GM23338 (cell line): ENCODE measurements around the gene PGP. TPM values are rescaled to one million over a fixed set of nuclear protein-coding genes. Genes with fewer than 3 reads are reported as not detected.

Experiments used
- ATAC-seq: fragments of 200-7000 bp; cut with Tn5 transposase; 3 replicates; pipeline ENCODE4 v1.9.1; 2020
- DNase-seq: peaks from one replicate; pipeline ENCODE4 v3.0.0-alpha.2; 2015; ENCODE audit warnings: low spot score
- H2AFZ ChIP-seq: fragments of 200-600 bp; sonication (generic); 2 replicates; pipeline ENCODE4 v1.8.0; 2016; ENCODE audit warnings: antibody characterized with exemption, mild to moderate bottlenecking, moderate library complexity
- H3F3A ChIP-seq: fragments of 200-600 bp; sonication (generic); replicated peaks from 2 replicates; pipeline ENCODE4 v1.8.0; 2017; ENCODE audit warnings: antibody characterized with exemption, mixed run types, low read depth
- H3K27ac ChIP-seq: fragments of 200-600 bp; sonication (generic); 2 replicates; pipeline ENCODE4 v1.6.1; 2016; ENCODE audit warnings: low read depth
- H3K27me3 ChIP-seq: fragments of 200-600 bp; sonication (generic); 2 replicates; pipeline ENCODE4 v1.8.0; 2016; ENCODE audit warnings: mild to moderate bottlenecking, mixed run types, moderate library complexity; ENCODE audit not compliant: insufficient read depth
- H3K36me3 ChIP-seq: fragments of 200-600 bp; sonication (generic); 2 replicates; pipeline ENCODE4 v1.8.0; 2016; ENCODE audit warnings: mild to moderate bottlenecking; ENCODE audit not compliant: insufficient read depth
- H3K4me1 ChIP-seq: fragments of 200-600 bp; sonication (generic); 2 replicates; pipeline ENCODE4 v1.8.0; 2016; ENCODE audit warnings: mild to moderate bottlenecking, moderate library complexity; ENCODE audit not compliant: insufficient read depth
- H3K4me2 ChIP-seq: fragments of 200-600 bp; sonication (generic); 2 replicates; pipeline ENCODE4 v1.7.1; 2017; ENCODE audit warnings: mixed run types
- H3K4me3 ChIP-seq: fragments of 200-600 bp; sonication (generic); 2 replicates; pipeline ENCODE4 v1.6.1; 2016; ENCODE audit warnings: mixed run types
- H3K79me2 ChIP-seq: fragments of 200-600 bp; sonication (generic); replicated peaks from 2 replicates; pipeline ENCODE4 v1.8.0; 2017; ENCODE audit warnings: mild to moderate bottlenecking; ENCODE audit not compliant: insufficient read depth
- H3K9me2 ChIP-seq: fragments of 200-600 bp; sonication (generic); 2 replicates; pipeline ENCODE4 v1.8.0; 2017; ENCODE audit not compliant: insufficient read depth
- H4K20me1 ChIP-seq: fragments of 200-600 bp; sonication (generic); replicated peaks from 2 replicates; pipeline ENCODE4 v1.8.0; 2017; ENCODE audit warnings: mild to moderate bottlenecking; ENCODE audit not compliant: insufficient read depth
- H3K27ac Mint-ChIP-seq: 2 replicates; pipeline ENCODE4 v1.8.0; 2020; ENCODE audit warnings: inconsistent platforms, mild to moderate bottlenecking, moderate library complexity, mixed read lengths
- H3K27me3 Mint-ChIP-seq: 3 replicates; pipeline ENCODE4 v1.8.0; 2022; ENCODE audit warnings: low read depth, mild to moderate bottlenecking, moderate library complexity, mixed read lengths, inconsistent platforms; ENCODE audit not compliant: insufficient read depth, poor library complexity
- H3K36me3 Mint-ChIP-seq: 3 replicates; pipeline ENCODE4 v1.8.0; 2021; ENCODE audit warnings: low read depth, mild to moderate bottlenecking, inconsistent platforms, moderate library complexity, mixed read lengths
- H3K4me1 Mint-ChIP-seq: 3 replicates; pipeline ENCODE4 v1.8.0; 2020; ENCODE audit warnings: mild to moderate bottlenecking, inconsistent platforms, mixed read lengths
- H3K4me3 Mint-ChIP-seq: 3 replicates; pipeline ENCODE4 v1.8.0; 2021; ENCODE audit warnings: moderate library complexity, mild to moderate bottlenecking, inconsistent platforms, mixed read lengths
- H3K9me3 Mint-ChIP-seq: 3 replicates; pipeline ENCODE4 v1.8.0; 2020; ENCODE audit warnings: moderate library complexity, mild to moderate bottlenecking, inconsistent platforms, mixed read lengths
- CREB1 ChIP-seq: fragments of 250-450 bp; sonication (Bioruptor Pico); IDR thresholded peaks from 2 replicates; pipeline ENCODE4 v1.5.0; 2020; ENCODE audit warnings: low read depth, mild to moderate bottlenecking, moderate library complexity
- EZH2 ChIP-seq: fragments of 200-600 bp; sonication (generic); IDR thresholded peaks from one replicate; pipeline ENCODE4 v1.8.0; 2017; ENCODE audit warnings: antibody characterized with exemption, mild to moderate bottlenecking, low read depth; ENCODE audit not compliant: unreplicated experiment
- EZH2phosphoT487 ChIP-seq: fragments of 200-600 bp; sonication (generic); IDR thresholded peaks from one replicate; pipeline ENCODE4 v1.8.1; 2018; ENCODE audit warnings: antibody characterized with exemption; ENCODE audit not compliant: unreplicated experiment
- JUNB ChIP-seq: IDR thresholded peaks from one replicate; pipeline ENCODE4 v1.6.1; 2016; ENCODE audit warnings: antibody characterized with exemption; ENCODE audit not compliant: unreplicated experiment
- NANOG ChIP-seq: IDR thresholded peaks from 2 replicates; pipeline ENCODE4 v1.6.1; 2016; ENCODE audit warnings: antibody characterized with exemption, borderline replicate concordance
- POLR2AphosphoS5 ChIP-seq: IDR thresholded peaks from 2 replicates; pipeline ENCODE4 v1.6.1; 2016; ENCODE audit warnings: antibody characterized with exemption, low read depth
- STAT1 ChIP-seq: IDR thresholded peaks from one replicate; pipeline ENCODE4 v1.6.1; 2016; ENCODE audit warnings: antibody characterized with exemption; ENCODE audit not compliant: unreplicated experiment
- ZNF114 ChIP-seq: fragments of 250-450 bp; sonication (Bioruptor Pico); IDR thresholded peaks from 2 replicates; pipeline ENCODE4 v1.5.0; 2020; ENCODE audit warnings: mild to moderate bottlenecking, moderate library complexity
- ZNF331 ChIP-seq: fragments of 250-450 bp; sonication (Bioruptor Pico); IDR thresholded peaks from 2 replicates; pipeline ENCODE4 v1.5.0; 2020; ENCODE audit warnings: low read depth, mild to moderate bottlenecking, moderate library complexity
- polyA plus RNA-seq: library from polyadenylated mRNA; unstranded; fragments of >200 nt; fragmentation: Nextera tagmentation; extraction: Ambion mirVana; gene quantifications from 2 replicates; pipeline ENCODE4 v1.2.1, GENCODE V29; 2016
- total RNA-seq: library from RNA; depleted of rRNA; stranded (reverse); fragments of >200 nt; shearing (Covaris generic); gene quantifications from 2 replicates; pipeline ENCODE4 v1.2.3, GENCODE V29; 2014
- TF ChIP-seq, protein P1 (sequence below): fragments of 250-450 bp; sonication (Bioruptor Pico); IDR thresholded peaks from 2 replicates; pipeline ENCODE4 v1.5.0; 2020; ENCODE audit warnings: mild to moderate bottlenecking, moderate library complexity
- TF ChIP-seq, protein P2 (sequence below): IDR thresholded peaks from one replicate; pipeline ENCODE4 v1.6.1; 2018; ENCODE audit warnings: antibody characterized with exemption; ENCODE audit not compliant: unreplicated experiment
- TF ChIP-seq, protein P3 (sequence below), 2 experiments: fragments of 200-600 bp in 1 of 2; sonication (generic) in 1 of 2; conservative IDR thresholded peaks; 2 replicates each; pipeline versions ENCODE4 v1.5.1 to v1.6.1; 2016 to 2017; ENCODE audit warnings: antibody characterized with exemption in 2 of 2, low read depth in 2 of 2, mild to moderate bottlenecking in 2 of 2, moderate library complexity in 1 of 2

PGP gene
- total and polyA plus RNA-seq, 2 experiments from 2014 or later = 44.4 to 80.3 TPM

GRCh38 chr16:2190659-2191445 lies 23.8 kb downstream of the PGP start:
- no peaks in the 10 kb centered on the region for H3K36me3 ChIP-seq
- Mint-ChIP-seq H3K36me3 (no peaks in the 10 kb centered on the region), H3K4me1 (no peaks in the 10 kb centered on the region), H3K27me3 (peaks cover 9% of the 10 kb centered on the region), H3K9me3 (no peaks in the 10 kb centered on the region), H3K4me3 (no peak overlapping the region), H3K27ac (no peak overlapping the region)
- H3K4me3 ChIP-seq = no peak overlapping the region
- no peaks in the 10 kb centered on the region for H3K79me2 ChIP-seq
- no peak overlapping the region for H2AFZ ChIP-seq
- H3K4me2 ChIP-seq = no peak overlapping the region
- ATAC-seq (no peak), DNase-seq (no peak)
- TF ChIP-seq ZNF114 (CRISPR knock-in tag) (no peak), STAT1 (no peak), CREB1 (CRISPR knock-in tag) (no peak), NANOG (no peak), ZNF331 (no peak), JUNB (no peak), EZH2 (no peak), EZH2phosphoT487 (no peak), POLR2AphosphoS5 (no peak)
- TF ChIP-seq, protein P1, sequence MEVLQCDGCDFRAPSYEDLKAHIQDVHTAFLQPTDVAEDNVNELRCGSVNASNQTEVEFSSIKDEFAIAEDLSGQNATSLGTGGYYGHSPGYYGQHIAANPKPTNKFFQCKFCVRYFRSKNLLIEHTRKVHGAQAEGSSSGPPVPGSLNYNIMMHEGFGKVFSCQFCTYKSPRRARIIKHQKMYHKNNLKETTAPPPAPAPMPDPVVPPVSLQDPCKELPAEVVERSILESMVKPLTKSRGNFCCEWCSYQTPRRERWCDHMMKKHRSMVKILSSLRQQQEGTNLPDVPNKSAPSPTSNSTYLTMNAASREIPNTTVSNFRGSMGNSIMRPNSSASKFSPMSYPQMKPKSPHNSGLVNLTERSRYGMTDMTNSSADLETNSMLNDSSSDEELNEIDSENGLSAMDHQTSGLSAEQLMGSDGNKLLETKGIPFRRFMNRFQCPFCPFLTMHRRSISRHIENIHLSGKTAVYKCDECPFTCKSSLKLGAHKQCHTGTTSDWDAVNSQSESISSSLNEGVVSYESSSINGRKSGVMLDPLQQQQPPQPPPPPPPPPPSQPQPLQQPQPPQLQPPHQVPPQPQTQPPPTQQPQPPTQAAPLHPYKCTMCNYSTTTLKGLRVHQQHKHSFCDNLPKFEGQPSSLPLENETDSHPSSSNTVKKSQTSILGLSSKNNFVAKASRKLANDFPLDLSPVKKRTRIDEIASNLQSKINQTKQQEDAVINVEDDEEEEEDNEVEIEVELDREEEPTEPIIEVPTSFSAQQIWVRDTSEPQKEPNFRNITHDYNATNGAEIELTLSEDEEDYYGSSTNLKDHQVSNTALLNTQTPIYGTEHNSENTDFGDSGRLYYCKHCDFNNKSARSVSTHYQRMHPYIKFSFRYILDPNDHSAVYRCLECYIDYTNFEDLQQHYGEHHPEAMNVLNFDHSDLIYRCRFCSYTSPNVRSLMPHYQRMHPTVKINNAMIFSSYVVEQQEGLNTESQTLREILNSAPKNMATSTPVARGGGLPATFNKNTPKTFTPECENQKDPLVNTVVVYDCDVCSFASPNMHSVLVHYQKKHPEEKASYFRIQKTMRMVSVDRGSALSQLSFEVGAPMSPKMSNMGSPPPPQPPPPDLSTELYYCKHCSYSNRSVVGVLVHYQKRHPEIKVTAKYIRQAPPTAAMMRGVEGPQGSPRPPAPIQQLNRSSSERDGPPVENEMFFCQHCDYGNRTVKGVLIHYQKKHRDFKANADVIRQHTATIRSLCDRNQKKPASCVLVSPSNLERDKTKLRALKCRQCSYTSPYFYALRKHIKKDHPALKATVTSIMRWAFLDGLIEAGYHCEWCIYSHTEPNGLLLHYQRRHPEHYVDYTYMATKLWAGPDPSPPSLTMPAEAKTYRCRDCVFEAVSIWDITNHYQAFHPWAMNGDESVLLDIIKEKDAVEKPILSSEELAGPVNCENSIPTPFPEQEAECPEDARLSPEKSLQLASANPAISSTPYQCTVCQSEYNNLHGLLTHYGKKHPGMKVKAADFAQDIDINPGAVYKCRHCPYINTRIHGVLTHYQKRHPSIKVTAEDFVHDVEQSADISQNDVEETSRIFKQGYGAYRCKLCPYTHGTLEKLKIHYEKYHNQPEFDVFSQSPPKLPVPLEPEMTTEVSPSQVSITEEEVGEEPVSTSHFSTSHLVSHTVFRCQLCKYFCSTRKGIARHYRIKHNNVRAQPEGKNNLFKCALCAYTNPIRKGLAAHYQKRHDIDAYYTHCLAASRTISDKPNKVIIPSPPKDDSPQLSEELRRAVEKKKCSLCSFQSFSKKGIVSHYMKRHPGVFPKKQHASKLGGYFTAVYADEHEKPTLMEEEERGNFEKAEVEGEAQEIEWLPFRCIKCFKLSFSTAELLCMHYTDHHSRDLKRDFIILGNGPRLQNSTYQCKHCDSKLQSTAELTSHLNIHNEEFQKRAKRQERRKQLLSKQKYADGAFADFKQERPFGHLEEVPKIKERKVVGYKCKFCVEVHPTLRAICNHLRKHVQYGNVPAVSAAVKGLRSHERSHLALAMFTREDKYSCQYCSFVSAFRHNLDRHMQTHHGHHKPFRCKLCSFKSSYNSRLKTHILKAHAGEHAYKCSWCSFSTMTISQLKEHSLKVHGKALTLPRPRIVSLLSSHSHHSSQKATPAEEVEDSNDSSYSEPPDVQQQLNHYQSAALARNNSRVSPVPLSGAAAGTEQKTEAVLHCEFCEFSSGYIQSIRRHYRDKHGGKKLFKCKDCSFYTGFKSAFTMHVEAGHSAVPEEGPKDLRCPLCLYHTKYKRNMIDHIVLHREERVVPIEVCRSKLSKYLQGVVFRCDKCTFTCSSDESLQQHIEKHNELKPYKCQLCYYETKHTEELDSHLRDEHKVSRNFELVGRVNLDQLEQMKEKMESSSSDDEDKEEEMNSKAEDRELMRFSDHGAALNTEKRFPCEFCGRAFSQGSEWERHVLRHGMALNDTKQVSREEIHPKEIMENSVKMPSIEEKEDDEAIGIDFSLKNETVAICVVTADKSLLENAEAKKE = no peak
- TF ChIP-seq, protein P2, sequence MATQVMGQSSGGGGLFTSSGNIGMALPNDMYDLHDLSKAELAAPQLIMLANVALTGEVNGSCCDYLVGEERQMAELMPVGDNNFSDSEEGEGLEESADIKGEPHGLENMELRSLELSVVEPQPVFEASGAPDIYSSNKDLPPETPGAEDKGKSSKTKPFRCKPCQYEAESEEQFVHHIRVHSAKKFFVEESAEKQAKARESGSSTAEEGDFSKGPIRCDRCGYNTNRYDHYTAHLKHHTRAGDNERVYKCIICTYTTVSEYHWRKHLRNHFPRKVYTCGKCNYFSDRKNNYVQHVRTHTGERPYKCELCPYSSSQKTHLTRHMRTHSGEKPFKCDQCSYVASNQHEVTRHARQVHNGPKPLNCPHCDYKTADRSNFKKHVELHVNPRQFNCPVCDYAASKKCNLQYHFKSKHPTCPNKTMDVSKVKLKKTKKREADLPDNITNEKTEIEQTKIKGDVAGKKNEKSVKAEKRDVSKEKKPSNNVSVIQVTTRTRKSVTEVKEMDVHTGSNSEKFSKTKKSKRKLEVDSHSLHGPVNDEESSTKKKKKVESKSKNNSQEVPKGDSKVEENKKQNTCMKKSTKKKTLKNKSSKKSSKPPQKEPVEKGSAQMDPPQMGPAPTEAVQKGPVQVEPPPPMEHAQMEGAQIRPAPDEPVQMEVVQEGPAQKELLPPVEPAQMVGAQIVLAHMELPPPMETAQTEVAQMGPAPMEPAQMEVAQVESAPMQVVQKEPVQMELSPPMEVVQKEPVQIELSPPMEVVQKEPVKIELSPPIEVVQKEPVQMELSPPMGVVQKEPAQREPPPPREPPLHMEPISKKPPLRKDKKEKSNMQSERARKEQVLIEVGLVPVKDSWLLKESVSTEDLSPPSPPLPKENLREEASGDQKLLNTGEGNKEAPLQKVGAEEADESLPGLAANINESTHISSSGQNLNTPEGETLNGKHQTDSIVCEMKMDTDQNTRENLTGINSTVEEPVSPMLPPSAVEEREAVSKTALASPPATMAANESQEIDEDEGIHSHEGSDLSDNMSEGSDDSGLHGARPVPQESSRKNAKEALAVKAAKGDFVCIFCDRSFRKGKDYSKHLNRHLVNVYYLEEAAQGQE = no peak
- TF ChIP-seq, protein P3, sequence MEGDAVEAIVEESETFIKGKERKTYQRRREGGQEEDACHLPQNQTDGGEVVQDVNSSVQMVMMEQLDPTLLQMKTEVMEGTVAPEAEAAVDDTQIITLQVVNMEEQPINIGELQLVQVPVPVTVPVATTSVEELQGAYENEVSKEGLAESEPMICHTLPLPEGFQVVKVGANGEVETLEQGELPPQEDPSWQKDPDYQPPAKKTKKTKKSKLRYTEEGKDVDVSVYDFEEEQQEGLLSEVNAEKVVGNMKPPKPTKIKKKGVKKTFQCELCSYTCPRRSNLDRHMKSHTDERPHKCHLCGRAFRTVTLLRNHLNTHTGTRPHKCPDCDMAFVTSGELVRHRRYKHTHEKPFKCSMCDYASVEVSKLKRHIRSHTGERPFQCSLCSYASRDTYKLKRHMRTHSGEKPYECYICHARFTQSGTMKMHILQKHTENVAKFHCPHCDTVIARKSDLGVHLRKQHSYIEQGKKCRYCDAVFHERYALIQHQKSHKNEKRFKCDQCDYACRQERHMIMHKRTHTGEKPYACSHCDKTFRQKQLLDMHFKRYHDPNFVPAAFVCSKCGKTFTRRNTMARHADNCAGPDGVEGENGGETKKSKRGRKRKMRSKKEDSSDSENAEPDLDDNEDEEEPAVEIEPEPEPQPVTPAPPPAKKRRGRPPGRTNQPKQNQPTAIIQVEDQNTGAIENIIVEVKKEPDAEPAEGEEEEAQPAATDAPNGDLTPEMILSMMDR (conservative IDR thresholded peaks at IDR 0.05; ENCODE audit: low read depth in 2 of 2) = no peak
- H3K9me2 ChIP-seq = no peaks in the 10 kb centered on the region
- H4K20me1 ChIP-seq = no peaks in the 10 kb centered on the region
- H3K27me3 ChIP-seq = peaks cover 10% of the 10 kb centered on the region
- H3K4me1 ChIP-seq = no peaks in the 10 kb centered on the region; the same call in 1 of the 2 replicates
- no peak overlapping the region for H3K27ac ChIP-seq
- H3F3A ChIP-seq = 0 out of 2 replicates have a peak, but pooled peaks cover 2% of the 10 kb centered on the region
